DMS79 treated with DMSO at 0.1 percent for 48 hours (cell line): ENCODE data around the gene BICD1.
"Not testable (repeated sequence)": the region's sequence is repeated elsewhere in the genome, so short reads cannot be mapped to it uniquely, and the experiment has no call there.

Experiments used
- DNase-seq: peaks from one replicate; lab custom pipeline; 2025; lab: John Stamatoyannopoulos, UW

BICD1 gene

DNA sequence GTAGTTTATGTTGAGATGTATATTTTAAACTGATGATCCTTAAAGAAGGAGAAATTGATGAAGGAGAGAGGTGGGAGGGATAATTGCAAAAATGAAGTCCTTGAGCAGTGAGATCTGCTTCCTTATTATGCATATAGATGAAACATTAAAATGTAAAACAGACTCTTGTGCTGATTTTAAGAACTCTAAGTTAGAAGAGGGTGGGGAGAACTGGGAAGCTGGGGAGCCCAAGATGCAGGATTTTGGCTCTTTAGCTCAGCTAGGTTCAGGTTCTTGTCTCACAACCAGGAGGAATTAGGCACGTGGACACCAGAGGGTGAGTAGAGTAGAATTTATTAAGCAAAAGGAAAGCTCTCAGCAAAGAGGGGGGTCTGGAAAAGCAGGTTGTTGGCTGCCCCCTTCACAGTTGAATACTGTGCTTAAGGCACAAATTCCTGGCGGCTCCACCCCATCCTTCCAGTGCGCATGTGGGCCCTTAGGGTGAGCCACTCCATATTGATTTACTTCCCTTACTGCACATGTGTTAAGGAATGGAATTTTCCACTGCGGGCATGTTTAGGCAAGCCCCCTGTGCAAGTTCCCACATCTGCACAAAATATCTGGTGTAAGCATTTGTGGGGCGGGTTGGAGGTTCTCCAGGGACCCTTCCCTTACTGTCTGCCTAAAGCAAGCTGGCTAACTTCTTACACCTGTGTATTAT lies 141.9 kb downstream of the BICD1 start:
- DNase-seq: no peak

DNA sequence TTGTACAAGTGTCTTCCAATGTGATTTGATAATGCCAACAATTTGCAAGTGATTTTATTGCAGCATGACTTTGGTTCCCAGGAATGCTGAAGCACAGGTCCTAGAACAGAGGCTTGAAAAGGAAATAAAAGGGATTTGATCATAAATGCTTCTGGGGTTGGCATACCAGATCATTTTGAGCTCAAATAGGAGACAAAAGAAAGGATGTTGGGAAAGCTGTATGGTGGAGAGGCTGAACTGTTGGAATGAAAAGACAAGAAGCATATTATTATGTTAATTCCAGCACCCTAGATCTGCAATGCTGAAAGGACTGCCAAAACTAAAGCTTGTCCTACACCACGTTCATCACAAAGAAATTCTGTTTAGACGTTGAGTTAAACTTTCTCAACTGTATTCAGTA lies 143.1 kb downstream of the BICD1 start:
- DNase-seq: no peak

DNA sequence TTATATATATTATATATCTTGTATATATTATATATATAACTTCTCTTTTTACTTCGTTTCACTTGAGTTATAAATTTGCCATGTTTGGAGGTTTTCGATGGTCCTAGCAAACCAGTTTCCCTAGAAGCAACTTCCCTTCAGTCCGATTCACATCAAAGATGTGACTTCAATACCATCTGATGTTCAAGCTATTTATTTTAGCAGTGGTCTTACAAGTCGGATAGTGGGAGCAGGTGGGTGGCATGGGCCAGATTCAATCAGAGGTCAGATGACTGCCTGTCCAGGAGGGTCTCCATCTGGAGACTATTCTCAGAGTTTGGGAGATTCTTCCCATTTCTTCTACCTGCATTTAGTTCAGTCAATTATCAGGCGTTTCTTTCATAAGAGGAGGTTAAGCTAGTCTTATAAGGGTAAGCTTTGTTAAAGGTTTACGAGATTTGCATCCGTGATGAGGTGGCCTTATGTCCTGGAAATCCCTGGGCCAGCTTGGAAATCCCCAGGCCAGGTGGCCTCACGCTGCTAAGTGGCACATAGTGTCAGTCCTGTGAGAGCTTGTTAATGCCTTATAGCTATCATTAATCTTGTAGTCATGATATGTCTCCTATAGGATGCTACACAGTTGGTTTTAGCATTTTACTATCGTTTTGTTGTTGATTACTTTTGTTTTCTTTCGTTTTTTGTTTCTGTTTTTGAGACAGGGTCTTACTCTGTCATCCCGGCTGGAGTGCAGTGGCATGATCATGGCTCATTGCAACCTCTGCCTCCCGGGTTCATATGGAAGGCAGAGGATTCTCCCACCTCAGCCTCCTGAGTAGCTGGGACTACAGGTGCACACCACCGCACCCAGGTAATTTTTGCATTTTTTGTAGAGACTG lies 145.8 kb downstream of the BICD1 start:
- DNase-seq: no peak

DNA sequence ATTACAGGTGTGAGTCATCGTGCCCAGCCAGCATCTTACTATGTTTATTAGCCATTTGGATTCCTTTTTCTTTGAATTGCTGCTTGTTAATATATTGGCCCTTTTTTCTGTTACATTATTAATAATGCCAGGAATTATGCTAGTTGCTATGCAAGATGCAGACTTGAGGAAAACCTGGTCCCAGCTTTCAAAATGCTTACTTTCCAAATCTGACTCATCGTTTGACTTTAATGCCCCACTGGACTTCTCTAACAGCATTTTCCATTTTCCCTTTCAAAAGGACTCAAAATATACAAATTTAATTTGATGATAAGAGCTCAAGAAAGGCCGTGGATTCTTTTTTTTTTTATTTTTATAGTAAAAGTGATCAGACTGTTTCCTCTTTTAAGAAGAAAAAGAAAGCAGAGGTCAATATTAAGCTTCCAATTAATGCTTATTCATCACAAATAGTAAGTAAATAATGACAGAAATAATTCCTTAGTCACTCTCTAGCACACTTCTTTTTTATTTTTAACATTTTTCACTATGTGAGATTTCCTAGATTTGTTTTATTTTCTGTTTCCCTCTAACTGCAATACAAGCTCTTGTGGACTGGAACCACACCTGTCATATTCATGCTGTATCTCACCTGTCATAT lies 146.6 kb downstream of the BICD1 start:
- no peak for DNase-seq

DNA sequence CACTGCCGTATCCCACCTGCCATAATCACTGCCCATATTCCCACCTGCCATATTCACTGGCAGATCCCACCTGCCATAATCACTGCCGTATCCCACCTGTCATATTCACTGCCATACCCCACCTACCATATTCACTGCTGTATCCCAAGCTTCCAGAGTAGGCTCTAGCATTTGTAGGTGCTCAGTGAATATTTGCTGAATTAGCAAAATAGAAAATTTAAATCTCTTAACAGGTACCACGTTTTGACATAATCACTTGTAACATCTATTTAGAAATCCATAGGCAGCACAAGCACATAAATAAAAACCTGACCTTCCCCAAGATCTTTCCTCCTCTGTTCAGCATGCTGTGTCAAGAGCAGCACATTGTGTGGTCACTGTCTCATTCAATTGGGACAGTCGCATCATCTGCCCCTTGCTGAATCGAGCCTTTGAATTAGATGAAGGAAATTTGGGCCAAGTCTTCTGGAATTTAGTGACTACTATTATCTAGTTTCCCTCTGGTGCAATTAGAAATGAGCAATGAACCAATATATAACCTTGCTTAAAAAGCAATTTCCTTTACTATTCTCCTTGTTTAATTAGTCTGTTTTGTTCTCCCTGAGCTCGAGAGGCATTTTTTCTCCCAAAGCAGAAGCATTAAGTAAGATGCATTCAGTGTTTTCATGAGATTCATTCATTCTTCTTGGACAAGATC lies 147.8 kb downstream of the BICD1 start:
- DNase-seq: no peak

DNA sequence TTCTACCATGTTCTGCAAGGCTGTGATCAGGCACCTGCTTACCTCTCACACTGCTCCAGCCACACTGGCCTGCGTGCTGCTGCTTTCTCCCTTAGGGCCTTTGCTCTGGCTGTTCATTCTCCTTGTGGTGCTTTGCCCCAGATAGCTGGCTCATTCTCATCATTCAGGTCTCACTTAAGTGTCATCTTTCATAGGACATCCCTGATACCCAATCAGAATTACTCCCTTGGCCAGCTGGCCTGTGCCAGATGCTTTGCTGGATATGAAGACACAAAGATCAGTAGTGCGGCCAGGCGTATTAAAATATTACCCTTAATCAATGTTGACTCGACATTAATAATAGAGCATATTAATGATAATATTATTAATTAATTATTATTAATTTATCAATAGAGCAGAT lies 148.9 kb downstream of the BICD1 start:
- DNase-seq: no peak

DNA sequence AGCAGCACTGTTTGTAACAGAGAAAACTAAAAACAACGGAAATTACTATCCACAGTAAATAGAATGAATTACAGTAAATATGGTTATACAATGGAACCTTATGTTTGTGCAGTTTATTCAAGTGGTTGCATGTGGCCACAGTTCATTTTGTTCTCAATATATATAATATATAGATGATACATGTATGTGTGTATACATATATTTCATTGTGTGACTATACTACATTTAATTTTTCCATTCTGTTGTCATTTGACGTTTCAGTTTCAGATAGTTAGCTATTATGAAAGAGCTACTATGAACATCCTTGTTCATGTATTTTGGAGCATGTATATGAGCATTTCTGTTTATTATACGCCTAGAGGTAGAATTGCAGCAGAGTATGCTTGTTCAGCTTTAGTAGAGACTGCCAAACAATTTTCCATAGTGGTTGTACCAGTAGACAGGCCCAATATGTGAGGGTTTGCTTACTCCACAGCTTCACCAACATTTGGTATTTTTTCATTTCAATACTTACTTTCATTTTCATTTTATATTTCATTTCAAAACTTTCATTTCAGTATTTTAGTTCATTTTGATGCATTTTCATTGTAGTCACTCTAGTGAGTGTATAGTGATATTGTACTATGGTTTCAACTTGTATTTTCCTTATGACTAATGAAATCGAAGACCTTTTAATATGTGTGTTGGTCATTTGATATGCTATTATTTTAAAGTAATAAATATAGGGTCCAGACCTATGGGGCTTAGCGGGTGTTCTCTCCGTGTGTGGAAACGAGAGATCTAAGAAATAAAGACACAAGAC lies 151.2 kb downstream of the BICD1 start:
- no peak for DNase-seq

DNA sequence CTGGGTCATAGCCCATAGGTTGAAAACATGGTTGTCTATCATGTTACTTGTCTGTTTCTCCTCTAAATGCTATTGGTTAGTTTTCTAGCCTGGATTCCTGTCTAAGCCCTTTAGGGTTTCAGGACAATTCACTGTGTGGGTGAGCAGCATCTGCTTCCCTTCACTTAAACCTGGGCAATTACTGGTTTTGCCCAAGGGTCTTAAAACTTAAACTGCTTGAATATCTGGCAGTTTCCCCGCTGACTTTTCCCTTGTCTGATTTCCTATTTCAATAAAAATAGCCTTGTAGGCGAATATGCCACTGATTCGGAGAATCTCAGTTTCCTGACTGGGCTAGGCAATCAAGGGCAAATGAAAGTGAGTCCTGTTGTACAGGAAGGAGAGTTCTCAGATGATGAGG lies 154.0 kb downstream of the BICD1 start:
- no peak for DNase-seq

DNA sequence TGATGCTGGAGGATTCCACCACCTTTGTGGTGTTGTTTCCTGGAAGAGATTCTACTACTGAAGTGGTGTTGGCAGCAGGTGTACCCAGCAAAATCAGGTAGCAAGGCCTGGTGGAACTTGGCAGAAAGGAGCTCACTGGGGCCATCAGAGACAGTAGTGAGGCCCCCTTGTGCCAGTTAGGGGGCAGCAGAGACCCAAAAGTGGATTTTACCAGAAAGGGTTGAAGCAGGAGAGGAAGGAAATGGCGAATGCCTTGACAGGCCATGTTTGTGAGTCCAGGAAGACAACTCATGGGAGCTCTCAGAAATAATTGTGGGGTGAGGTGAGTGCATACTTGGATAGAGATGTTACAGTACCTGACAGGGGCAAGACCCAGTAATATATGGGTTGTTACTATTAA lies 155.0 kb downstream of the BICD1 start:
- DNase-seq: no peak

DNA sequence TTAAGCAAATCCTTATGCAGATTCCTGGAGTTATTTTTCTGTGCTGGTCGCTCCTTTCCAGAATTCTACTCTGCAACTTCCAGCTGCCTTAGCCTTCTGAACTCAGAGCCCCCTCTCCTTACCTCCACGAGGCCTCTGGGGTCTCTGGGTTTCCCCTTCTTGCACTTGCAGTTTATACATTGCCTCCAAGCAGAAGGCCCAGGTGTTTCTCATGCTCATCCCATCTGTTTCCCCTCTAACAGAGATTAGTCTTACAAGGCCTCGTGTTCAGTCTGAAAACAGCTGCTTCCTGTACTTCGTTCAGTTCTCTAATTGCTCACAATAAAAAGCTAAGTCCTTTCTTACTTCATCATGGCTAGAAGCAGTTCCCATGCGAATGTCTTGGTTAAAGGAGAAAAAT lies 158.3 kb downstream of the BICD1 start:
- no peak for DNase-seq

DNA sequence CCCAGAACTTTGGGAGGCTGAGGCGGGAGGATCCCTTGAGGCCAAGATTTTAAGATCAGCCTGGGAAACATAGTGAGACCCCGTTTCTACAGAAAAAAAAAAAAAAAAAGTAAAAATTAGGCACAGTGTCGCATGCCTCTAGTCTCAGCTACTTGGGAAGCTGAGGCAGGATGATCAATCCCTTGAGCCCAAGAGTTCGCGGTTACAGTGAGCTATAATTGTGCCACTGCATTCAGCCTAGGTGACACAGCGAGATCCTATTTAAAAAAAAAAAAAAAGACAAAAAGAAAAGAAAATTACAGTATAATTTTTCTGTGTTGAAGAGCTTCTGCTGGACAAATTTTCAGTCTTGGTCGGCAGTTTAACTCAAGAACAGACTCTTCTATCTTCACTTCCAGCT lies 158.8 kb downstream of the BICD1 start:
- DNase-seq: no peak

DNA sequence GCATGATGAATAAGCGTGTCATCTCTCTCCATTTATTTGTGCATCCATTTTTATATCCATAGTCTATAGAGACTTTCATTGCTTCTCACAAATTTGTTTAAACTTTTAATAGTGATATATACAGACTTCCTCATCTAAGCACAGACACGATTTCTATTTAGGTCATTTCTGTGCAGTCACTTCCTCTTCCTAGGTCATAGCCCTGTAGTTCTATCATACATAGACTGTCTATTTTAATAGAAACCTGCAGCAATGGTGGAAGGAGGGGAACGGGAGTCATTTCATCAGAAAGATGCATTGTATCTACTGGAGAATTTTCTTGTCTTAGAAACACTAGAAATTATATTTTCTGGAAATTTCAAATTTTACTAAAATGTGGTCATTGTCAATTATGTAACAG lies 159.3 kb downstream of the BICD1 start:
- no peak for DNase-seq

DNA sequence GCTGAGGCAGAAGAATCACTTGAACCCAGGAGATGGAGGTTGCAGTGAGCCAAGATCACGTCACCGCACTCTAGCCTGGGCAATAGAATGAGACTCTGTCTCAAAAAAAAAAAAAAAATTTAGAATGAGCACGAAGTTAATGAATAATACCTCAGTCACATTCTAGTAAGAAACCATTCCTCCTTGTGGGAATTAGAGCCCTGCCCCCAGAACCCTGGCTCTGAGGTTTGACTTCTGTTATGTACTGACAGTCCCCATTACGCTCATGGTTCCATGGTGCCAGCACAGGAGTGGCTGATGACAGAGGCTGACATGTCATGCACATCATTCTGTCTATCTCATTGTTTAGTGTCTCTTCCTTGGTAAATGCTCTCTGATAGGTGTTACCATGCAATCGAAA lies 160.1 kb downstream of the BICD1 start:
- DNase-seq: no peak

DNA sequence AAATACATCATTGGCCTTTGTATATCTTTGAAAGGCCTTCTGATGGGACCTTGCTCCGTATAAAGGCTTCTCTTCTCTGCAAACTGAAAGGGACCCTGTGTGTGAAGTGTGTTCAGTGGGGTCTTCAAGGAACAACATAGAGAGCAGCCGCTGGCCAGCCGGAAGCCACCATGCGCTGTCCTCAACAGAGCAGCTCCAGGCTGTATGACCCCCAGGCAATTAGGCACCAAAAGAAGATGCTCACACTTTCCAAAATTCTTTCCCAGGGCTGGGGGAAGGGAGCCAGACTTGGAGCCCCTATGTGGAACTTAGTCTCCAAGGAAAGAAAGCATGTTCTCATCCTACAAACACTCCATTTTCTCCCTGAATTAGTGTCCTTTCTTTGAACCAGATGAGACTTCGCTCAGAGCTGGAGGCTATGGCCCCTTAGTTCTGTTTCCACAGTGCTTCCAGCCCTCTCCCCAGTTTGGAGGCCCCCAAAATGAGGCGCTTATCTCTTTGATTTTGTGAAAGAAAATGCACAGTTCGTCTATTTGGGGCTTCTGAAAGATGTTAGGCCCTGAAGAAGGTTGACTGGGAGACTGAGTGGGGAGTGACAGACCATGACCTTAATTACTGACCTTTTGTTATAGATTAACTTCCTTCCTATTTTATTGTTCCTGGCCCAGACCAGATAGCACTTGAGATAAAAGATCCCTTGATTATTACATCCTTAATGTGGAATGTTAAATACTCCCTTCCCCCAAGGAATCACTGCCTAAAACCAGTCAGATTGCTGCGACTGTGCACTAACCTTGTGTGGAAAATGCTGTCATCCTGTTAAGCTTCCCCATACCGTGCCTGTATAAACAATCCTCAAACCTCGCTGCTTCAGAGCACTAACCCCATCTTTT lies 164.4 kb downstream of the BICD1 start:
- DNase-seq: no peak

DNA sequence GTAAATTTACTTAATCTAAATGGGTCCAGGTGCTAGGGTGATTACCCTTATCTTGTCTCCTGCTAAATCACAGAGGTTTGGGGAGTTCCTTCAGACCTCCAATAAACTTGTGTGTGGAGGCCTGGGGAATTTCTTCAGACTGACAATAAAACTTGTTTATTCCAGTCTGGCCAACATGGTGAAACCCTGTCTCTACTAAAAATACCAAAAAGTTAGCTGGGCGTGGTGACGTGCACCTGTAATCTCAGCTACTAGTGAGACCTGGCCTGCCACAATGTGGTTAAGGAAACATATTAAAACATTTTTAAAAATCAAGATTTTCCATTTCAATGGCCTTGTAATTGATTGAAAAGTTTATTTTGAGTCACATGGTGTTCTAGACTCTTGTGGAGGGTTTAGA lies 165.8 kb downstream of the BICD1 start:
- no peak for DNase-seq

DNA sequence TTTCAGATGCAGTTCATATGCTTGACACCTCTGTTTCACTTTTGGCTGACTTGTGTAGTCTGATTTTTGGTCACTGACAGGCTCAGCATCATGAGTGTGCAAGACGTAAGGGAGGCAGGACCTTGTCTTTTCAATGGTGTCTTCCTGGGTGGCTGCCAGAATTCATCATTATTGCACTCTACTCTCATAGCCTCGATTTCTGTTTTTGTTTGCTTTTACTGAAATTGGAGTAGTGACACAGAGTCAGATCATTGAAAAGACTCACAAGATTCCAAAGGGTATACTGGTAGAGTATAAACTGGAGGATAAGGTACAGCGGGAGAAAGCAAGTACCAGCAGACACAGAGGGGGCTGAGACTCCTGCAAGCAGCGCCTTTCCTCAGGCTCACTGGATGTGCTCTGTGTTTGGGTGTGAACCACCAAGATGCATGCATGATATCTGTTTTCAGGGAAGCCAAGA lies 166.4 kb downstream of the BICD1 start:
- no peak for DNase-seq

DNA sequence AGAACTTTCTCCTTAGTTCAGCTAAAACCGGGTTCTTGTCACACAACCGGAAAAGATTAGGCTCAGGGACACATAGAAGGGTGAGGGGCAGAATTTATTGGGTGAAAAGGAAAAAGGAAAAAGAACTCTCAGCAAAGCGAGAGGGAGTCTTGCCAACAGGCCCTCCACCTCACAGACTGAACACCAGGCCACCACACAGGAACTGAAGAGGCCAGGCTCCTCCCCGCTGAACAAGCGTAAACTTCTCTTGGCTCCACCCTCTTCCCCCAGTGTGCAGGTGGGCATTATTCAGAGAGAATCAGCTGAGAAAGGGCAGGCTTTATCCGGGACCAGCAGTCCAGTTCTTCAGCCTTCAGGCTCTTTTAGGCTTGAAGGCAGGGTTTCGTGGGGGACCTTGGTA lies 167.1 kb downstream of the BICD1 start:
- DNase-seq: no peak

DNA sequence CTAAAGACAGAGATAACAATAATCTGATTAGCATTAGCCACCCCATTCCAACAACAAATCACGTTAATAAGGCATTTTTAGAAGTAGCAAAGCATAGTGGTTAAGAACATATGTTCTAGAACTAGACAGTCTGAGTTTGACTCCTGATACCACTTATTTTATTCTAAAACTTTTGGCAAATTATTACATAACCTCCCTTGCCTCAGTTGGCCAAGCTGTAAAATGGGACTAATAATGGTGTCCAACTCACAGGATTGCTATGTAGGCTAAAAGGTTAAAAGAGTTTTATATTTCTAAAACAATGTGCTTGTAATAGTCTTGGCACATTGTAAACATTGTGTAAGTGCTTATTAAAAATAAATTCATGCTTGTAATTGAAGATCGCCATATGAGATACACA lies 168.0 kb downstream of the BICD1 start:
- no peak for DNase-seq

DNA sequence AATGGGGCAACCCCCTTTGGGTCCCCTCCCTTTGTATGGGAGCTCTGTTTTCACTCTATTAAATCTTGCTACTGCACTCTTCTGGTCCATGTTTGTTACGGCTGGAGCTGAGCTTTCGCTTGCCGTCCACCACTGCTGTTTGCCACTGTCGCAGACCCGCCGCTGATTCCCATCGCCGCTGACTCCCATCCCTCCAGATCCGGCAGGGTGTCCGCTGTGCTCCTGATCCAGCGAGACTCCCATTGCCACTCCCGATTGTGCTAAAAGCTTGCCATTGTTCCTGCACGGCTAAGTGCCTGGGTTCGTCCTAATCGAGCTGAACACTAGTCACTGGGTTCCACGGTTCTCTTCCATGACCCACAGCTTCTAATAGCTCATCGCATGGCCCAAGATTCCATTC lies 168.9 kb downstream of the BICD1 start:
- not testable (repeated sequence) for DNase-seq

DNA sequence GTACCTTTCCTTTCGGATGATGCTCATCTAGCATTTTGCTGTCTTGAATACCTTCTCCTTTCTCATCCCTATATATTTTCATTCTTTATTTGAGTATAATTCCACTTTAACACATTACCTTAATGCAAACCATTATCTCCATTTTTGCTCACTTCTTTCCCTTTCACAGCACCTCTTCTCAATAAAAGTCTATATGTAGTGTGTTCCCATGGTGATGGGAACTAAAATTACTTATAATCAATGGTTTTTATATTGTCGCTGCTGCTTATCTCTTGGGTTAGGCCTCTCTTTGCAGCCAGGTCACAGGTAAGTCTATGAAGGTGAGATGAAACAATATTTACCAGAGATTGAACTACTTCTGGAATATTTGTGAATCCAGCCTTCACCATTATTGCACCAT lies 171.1 kb downstream of the BICD1 start:
- no peak for DNase-seq

DNA sequence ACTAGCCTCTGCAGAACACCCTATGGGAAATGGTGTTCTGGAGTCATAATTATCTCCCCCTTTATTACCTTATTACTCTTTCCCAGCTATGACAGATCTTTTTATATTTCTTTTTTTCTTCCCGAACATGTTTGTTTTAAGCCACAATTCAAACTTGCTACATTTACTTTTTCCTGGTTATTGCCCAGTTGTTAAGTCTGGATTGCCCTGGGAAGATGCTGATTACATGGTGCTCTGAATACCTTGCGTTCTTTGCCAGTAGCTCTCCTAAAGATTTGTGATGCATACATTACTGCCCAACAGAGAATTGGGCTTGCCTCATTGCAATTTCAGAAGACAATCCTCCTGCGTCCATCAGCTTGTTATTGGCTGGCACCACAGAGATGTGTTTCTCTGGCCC lies 174.5 kb downstream of the BICD1 start:
- DNase-seq: no peak
